Measurements from ENCODE around the gene NBPF4.

GRCh38 chr1:108201687-108202086 lies 42.2 kb downstream of the NBPF4 start:
- no peak for TF ChIP-seq SREBF2 (IDR thresholded peaks at IDR 0.05; ENCODE audit: low read length)
- no peak for TF ChIP-seq RAD21 (IDR thresholded peaks at IDR 0.05; ENCODE audit: insufficient read depth, low read depth, low read length)
